ENCODE measurements around the gene WASHC4.

The WASHC4 gene

DNA sequence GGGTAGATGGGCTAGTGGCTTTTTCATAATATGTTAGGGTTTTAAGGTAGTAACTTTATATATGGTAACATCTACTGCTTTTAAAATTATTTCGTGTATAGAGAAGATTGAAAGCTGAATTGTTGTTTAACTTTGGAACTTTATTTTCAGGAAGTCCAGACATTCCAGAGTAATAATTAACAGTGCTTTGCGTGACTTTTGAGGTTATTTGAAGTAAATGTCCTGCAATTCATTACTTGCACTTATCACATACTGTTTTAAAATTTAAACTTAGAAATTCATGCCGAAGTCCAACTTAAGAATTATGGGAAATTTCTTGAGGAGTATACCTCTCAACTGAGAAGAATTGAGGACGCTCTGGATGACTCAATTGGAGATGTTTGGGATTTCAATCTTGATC lies 3.3 kb downstream of the WASHC4 start:
- Histone ChIP-seq H3K79me1 (ENCODE audit: low read length) (peaks cover 7% of the 10 kb centered on the region), H4K91ac (ENCODE audit: low read depth, low read length) (no peak overlapping the region), H3K36me3 (ENCODE audit: control insufficient read depth in 1 of 2, insufficient read depth in 2 of 2, low read length in 2 of 2) (no peaks in the 10 kb centered on the region), H2AFZ (ENCODE audit: insufficient read depth, low read length, poor library complexity) (no peak overlapping the region), H3K9ac (ENCODE audit: low read length) (no peak overlapping the region), H3K9me3 (ENCODE audit: insufficient read depth, low read depth, low read length) (no peaks in the 10 kb centered on the region), H3K27ac (ENCODE audit: low read depth, low read length) (no peak overlapping the region), H3K4me2 (ENCODE audit: low read length) (no peak overlapping the region), H3K4me3 (ENCODE audit: low read depth, low read length) (no peak overlapping the region), H3K4ac (ENCODE audit: low read depth, low read length) (no peak overlapping the region), H3K27me3 (ENCODE audit: insufficient read depth, low read length) (no peaks in the 10 kb centered on the region), H3K4me1 (ENCODE audit: control insufficient read depth in 1 of 2, insufficient read depth in 2 of 2, low read length in 2 of 2) (peaks cover 3 to 5% of the 10 kb centered on the region in 2 experiments), H2AK5ac (ENCODE audit: low read length) (no peak overlapping the region), H2BK12ac (ENCODE audit: low read length) (no peak overlapping the region), H2BK120ac (ENCODE audit: insufficient read depth, low read length, poor library complexity) (no peak overlapping the region), H4K8ac (ENCODE audit: low read depth, low read length) (no peak overlapping the region), H2BK5ac (ENCODE audit: low read depth, low read length, poor library complexity) (no peak overlapping the region), H3K18ac (ENCODE audit: low read length) (no peak overlapping the region), H3K23ac (ENCODE audit: low read length) (no peak overlapping the region), H3K14ac (ENCODE audit: low read length) (no peak overlapping the region), H4K12ac (ENCODE audit: low read depth, low read length) (no peak overlapping the region), H3K79me2 (ENCODE audit: control insufficient read depth, insufficient read depth, low read length, poor library complexity) (peaks cover 10% of the 10 kb centered on the region)
- WGBS (ENCODE audit: extremely low coverage, insufficient coverage, insufficient read length): no CpG with 5 or more reads among the region's 4 CpGs
- no peak for DNase-seq

GRCh38 chr12:105113094-105113493 lies 5.6 kb downstream of the WASHC4 start:
- H4K8ac ChIP-seq (ENCODE audit: low read depth, low read length): no peak overlapping the region
- no CpG with 5 or more reads among the region's 3 CpGs for WGBS (ENCODE audit: extremely low coverage, insufficient coverage, insufficient read length)
- no peak overlapping the region for H3K27ac ChIP-seq (ENCODE audit: low read depth, low read length)
- H3K79me1 ChIP-seq (ENCODE audit: low read length): no peaks in the 10 kb centered on the region
- no peak overlapping the region for H3K4ac ChIP-seq (ENCODE audit: low read depth, low read length)
- H3K4me3 ChIP-seq (ENCODE audit: low read depth, low read length): no peak overlapping the region
- H2AK5ac ChIP-seq (ENCODE audit: low read length): no peak overlapping the region
- no peaks in the 10 kb centered on the region for H3K27me3 ChIP-seq (ENCODE audit: insufficient read depth, low read length)
- no peak overlapping the region for H3K23ac ChIP-seq (ENCODE audit: low read length)
- no peak overlapping the region for H3K9ac ChIP-seq (ENCODE audit: low read length)
- H3K9me3 ChIP-seq (ENCODE audit: insufficient read depth, low read depth, low read length): no peaks in the 10 kb centered on the region
- no peak overlapping the region for H4K12ac ChIP-seq (ENCODE audit: low read depth, low read length)
- no peak overlapping the region for H3K14ac ChIP-seq (ENCODE audit: low read length)
- H3K18ac ChIP-seq (ENCODE audit: low read length): no peak overlapping the region
- H2AFZ ChIP-seq (ENCODE audit: insufficient read depth, low read length, poor library complexity): no peak overlapping the region
- H3K4me1 ChIP-seq (ENCODE audit: control insufficient read depth in 1 of 2, insufficient read depth in 2 of 2, low read length in 2 of 2): peaks cover 3 to 5% of the 10 kb centered on the region in 2 experiments
- no peak overlapping the region for H2BK5ac ChIP-seq (ENCODE audit: low read depth, low read length, poor library complexity)
- no peak overlapping the region for H4K91ac ChIP-seq (ENCODE audit: low read depth, low read length)
- H3K79me2 ChIP-seq (ENCODE audit: control insufficient read depth, insufficient read depth, low read length, poor library complexity): peaks cover 7% of the 10 kb centered on the region
- DNase-seq: no peak
- no peak overlapping the region for H2BK12ac ChIP-seq (ENCODE audit: low read length)
- peaks cover 2% of the 10 kb centered on the region in 2 experiments for H3K36me3 ChIP-seq (ENCODE audit: control insufficient read depth in 1 of 2, insufficient read depth in 2 of 2, low read length in 2 of 2)
- no peak overlapping the region for H3K4me2 ChIP-seq (ENCODE audit: low read length)
- no peak overlapping the region for H2BK120ac ChIP-seq (ENCODE audit: insufficient read depth, low read length, poor library complexity)

DNA sequence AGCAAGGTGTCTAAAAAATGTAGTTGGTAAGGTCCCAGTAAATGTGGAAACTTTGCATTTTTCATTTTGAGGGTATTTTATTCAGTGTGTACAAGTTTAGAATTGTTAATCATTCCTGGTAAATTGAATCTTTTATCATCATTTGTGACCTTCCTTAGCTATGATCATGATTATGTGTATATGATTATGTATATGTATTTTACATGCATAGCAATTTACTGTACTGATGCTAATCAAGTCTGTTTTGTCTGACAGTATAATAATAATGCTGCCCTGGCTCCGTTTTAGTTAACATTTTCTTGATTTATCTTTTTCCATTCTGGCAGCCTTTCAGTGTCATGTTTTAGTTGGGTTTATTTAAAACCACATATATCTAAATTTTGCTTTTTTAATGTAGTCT lies 9.4 kb downstream of the WASHC4 start:
- WGBS (ENCODE audit: extremely low coverage, insufficient coverage, insufficient read length): no CpG with 5 or more reads among the region's 1 CpG

GRCh38 chr12:105120551-105120950 lies 13.0 kb downstream of the WASHC4 start:
- no peaks in the 10 kb centered on the region for H3K27me3 ChIP-seq (ENCODE audit: insufficient read depth, low read length)

More for the DNA sequence above, 9.4 kb downstream of the WASHC4 start:
- H2BK120ac ChIP-seq (ENCODE audit: insufficient read depth, low read length, poor library complexity): no peak overlapping the region
- no peak overlapping the region for H3K4ac ChIP-seq (ENCODE audit: low read depth, low read length)
- no peak overlapping the region for H3K18ac ChIP-seq (ENCODE audit: low read length)
- H3K79me1 ChIP-seq (ENCODE audit: low read length): no peaks in the 10 kb centered on the region
- no peak overlapping the region for H2AK5ac ChIP-seq (ENCODE audit: low read length)
- no peak overlapping the region for H3K9ac ChIP-seq (ENCODE audit: low read length)
- H4K8ac ChIP-seq (ENCODE audit: low read depth, low read length): no peak overlapping the region
- H3K9me3 ChIP-seq (ENCODE audit: insufficient read depth, low read depth, low read length): no peaks in the 10 kb centered on the region
- H3K79me2 ChIP-seq (ENCODE audit: control insufficient read depth, insufficient read depth, low read length, poor library complexity): no peaks in the 10 kb centered on the region
- H3K4me3 ChIP-seq (ENCODE audit: low read depth, low read length): no peak overlapping the region
- no peak overlapping the region for H4K91ac ChIP-seq (ENCODE audit: low read depth, low read length)
- H3K4me1 ChIP-seq (ENCODE audit: control insufficient read depth in 1 of 2, insufficient read depth in 2 of 2, low read length in 2 of 2): no peaks in the 10 kb centered on the region
- no peak for DNase-seq
- no peak overlapping the region for H2AFZ ChIP-seq (ENCODE audit: insufficient read depth, low read length, poor library complexity)
- no peak overlapping the region for H3K23ac ChIP-seq (ENCODE audit: low read length)
- no peak overlapping the region for H2BK5ac ChIP-seq (ENCODE audit: low read depth, low read length, poor library complexity)
- H2BK12ac ChIP-seq (ENCODE audit: low read length): no peak overlapping the region
- H4K12ac ChIP-seq (ENCODE audit: low read depth, low read length): no peak overlapping the region
- H3K27me3 ChIP-seq (ENCODE audit: insufficient read depth, low read length): no peaks in the 10 kb centered on the region
- H3K36me3 ChIP-seq (ENCODE audit: control insufficient read depth in 1 of 2, insufficient read depth in 2 of 2, low read length in 2 of 2): peaks cover 8% of the 10 kb centered on the region in 2 experiments
- H3K4me2 ChIP-seq (ENCODE audit: low read length): no peak overlapping the region
- no peak overlapping the region for H3K27ac ChIP-seq (ENCODE audit: low read depth, low read length)
- no peak overlapping the region for H3K14ac ChIP-seq (ENCODE audit: low read length)

More at GRCh38 chr12:105120551-105120950, 13.0 kb downstream of the WASHC4 start:
- no peak overlapping the region for H4K12ac ChIP-seq (ENCODE audit: low read depth, low read length)
- no peak overlapping the region for H2BK5ac ChIP-seq (ENCODE audit: low read depth, low read length, poor library complexity)
- H2AFZ ChIP-seq (ENCODE audit: insufficient read depth, low read length, poor library complexity): no peak overlapping the region
- no CpG with 5 or more reads among the region's 2 CpGs for WGBS (ENCODE audit: extremely low coverage, insufficient coverage, insufficient read length)
- no peak overlapping the region for H4K8ac ChIP-seq (ENCODE audit: low read depth, low read length)
- no peaks in the 10 kb centered on the region for H3K79me1 ChIP-seq (ENCODE audit: low read length)
- H3K4ac ChIP-seq (ENCODE audit: low read depth, low read length): no peak overlapping the region
- no peak overlapping the region for H3K14ac ChIP-seq (ENCODE audit: low read length)
- no peak overlapping the region for H3K23ac ChIP-seq (ENCODE audit: low read length)
- no peak for DNase-seq
- no peak overlapping the region for H3K27ac ChIP-seq (ENCODE audit: low read depth, low read length)
- no peak overlapping the region for H2BK12ac ChIP-seq (ENCODE audit: low read length)
- no peak overlapping the region for H2AK5ac ChIP-seq (ENCODE audit: low read length)
- no peak overlapping the region for H3K4me2 ChIP-seq (ENCODE audit: low read length)
- H3K9me3 ChIP-seq (ENCODE audit: insufficient read depth, low read depth, low read length): no peaks in the 10 kb centered on the region
- H4K91ac ChIP-seq (ENCODE audit: low read depth, low read length): no peak overlapping the region
- no peak overlapping the region for H3K4me3 ChIP-seq (ENCODE audit: low read depth, low read length)
- H3K4me1 ChIP-seq (ENCODE audit: control insufficient read depth in 1 of 2, insufficient read depth in 2 of 2, low read length in 2 of 2): no peaks in the 10 kb centered on the region
- H3K79me2 ChIP-seq (ENCODE audit: control insufficient read depth, insufficient read depth, low read length, poor library complexity): no peaks in the 10 kb centered on the region
- H3K36me3 ChIP-seq (ENCODE audit: control insufficient read depth in 1 of 2, insufficient read depth in 2 of 2, low read length in 2 of 2): peaks cover 18 to 21% of the 10 kb centered on the region in 2 experiments
- no peak overlapping the region for H3K18ac ChIP-seq (ENCODE audit: low read length)
- no peak overlapping the region for H3K9ac ChIP-seq (ENCODE audit: low read length)
- H2BK120ac ChIP-seq (ENCODE audit: insufficient read depth, low read length, poor library complexity): no peak overlapping the region
